ENCODE measurements around the gene PER1. TPM values are rescaled to one million over a fixed set of nuclear protein-coding genes. Genes with fewer than 3 reads are reported as not detected.

PER1 gene
- total and polyA plus RNA-seq, 3 experiments from 2014 or later: 12.1 to 35.8 (median 26.5) TPM

- Mint-ChIP-seq H3K36me3 (peaks cover 0 to 21% (median 0%) of the 10 kb centered on the region in 3 donors), H3K4me1 (peaks cover 67 to 84% (median 84%) of the 10 kb centered on the region in 3 donors), H3K27me3 (peaks cover 32 to 58% of the 10 kb centered on the region in 2 donors), H3K4me3 (peak overlapping the region; percentile 84 to 98 (median 94)), H3K9me3 (peaks cover 0 to 17% (median 8%) of the 10 kb centered on the region in 5 donors), H3K27ac (peak overlapping the region in 1 of 8 donors; percentile 100)
- H3K27ac ChIP-seq (ENCODE audit: low read depth, low read length): no peak overlapping the region
- H3K4me1 ChIP-seq (ENCODE audit: insufficient read depth, low read length): peaks cover 65% of the 10 kb centered on the region
- DNase-seq: no peak
- H3K27me3 ChIP-seq (ENCODE audit: insufficient read depth, low read length, poor library complexity, severe bottlenecking): peaks cover 12% of the 10 kb centered on the region
- H3K4me3 ChIP-seq (ENCODE audit: low read length): peak overlapping the region; percentile 92
- ChIA-PET CTCF (interaction anchor here (1.1 kb wide), 1 partner anchor 18 kb away, joined by 3 read pairs; no protein-coding TSS in a partner anchor), POLR2A (interaction anchor here (2.1 kb wide), 1 partner anchor 35 kb away, joined by 5 read pairs; no protein-coding TSS in a partner anchor)
- no peaks in the 10 kb centered on the region for H3K36me3 ChIP-seq (ENCODE audit: insufficient read depth, low read length)
- H3K9me3 ChIP-seq (ENCODE audit: low read length): no peaks in the 10 kb centered on the region
Observed at GRCh38 chr17:8121407-8121680, 30.9 kb downstream of the PER1 start.

- ChIA-PET POLR2A (interaction anchor here (0.6 to 2.7 kb wide), 12 partner anchors 10 to 816 kb away, joined by 3 to 37 read pairs (median 8); partner anchors contain the start of genes CTC1, PER1, PFAS and VAMP2), CTCF (interaction anchor here (0.9 to 6.6 kb wide), 18 partner anchors 11 to 174 kb away, joined by 3 to 76 read pairs (median 20); partner anchors contain the start of genes ALOX12B, BORCS6, PER1 and SLC25A35)
- Histone ChIP-seq H3K9me3 (ENCODE audit: low read length) (no peaks in the 10 kb centered on the region), H3K36me3 (ENCODE audit: insufficient read depth, low read length) (no peaks in the 10 kb centered on the region), H3K27me3 (ENCODE audit: insufficient read depth, low read length, poor library complexity, severe bottlenecking) (peaks cover 18% of the 10 kb centered on the region), H3K27ac (ENCODE audit: low read depth, low read length) (peak overlapping the region; percentile 25), H3K4me3 (ENCODE audit: low read length) (peak overlapping the region; percentile 92), H3K4me1 (ENCODE audit: insufficient read depth, low read length) (peaks cover 65% of the 10 kb centered on the region)
- peaks cover 37 to 62% of the 10 kb centered on the region in 2 donors for H3K27me3 Mint-ChIP-seq
- H3K27ac Mint-ChIP-seq: peak overlapping the region; percentile 36 to 100 (median 92)
- peak in 4 of 5 donors; percentile 7 to 73 (median 44) for DNase-seq
- peaks cover 0 to 17% (median 8%) of the 10 kb centered on the region in 5 donors for H3K9me3 Mint-ChIP-seq
- H3K4me3 Mint-ChIP-seq: peak overlapping the region; percentile 84 to 98 (median 94)
- peaks cover 64 to 79% (median 78%) of the 10 kb centered on the region in 3 donors for H3K4me1 Mint-ChIP-seq
- H3K36me3 Mint-ChIP-seq: peaks cover 0 to 18% (median 1%) of the 10 kb centered on the region in 3 donors
Observed at GRCh38 chr17:8120520-8121406, 31.4 kb downstream of the PER1 start.

GRCh38 chr17:8119581-8120519 lies 32.4 kb downstream of the PER1 start:
- H3K4me3 ChIP-seq (ENCODE audit: low read length): peak overlapping the region; percentile 99
- peaks cover 22% of the 10 kb centered on the region for H3K27me3 ChIP-seq (ENCODE audit: insufficient read depth, low read length, poor library complexity, severe bottlenecking)
- peaks cover 55 to 70% (median 69%) of the 10 kb centered on the region in 3 donors for H3K4me1 Mint-ChIP-seq
- POLR2A ChIA-PET: interaction anchor here (0.6 to 2.7 kb wide), 15 partner anchors 10 to 868 kb away, joined by 3 to 37 read pairs (median 6); partner anchors contain the start of genes CTC1, CTDNEP1, PER1 and PFAS
- H3K27ac Mint-ChIP-seq: peak overlapping the region; percentile 32 to 100 (median 92)
- H3K4me1 ChIP-seq (ENCODE audit: insufficient read depth, low read length): peaks cover 58% of the 10 kb centered on the region
- peak overlapping the region; percentile 84 to 98 (median 94) for H3K4me3 Mint-ChIP-seq
- peaks cover 0 to 15% (median 8%) of the 10 kb centered on the region in 5 donors for H3K9me3 Mint-ChIP-seq
- no peaks in the 10 kb centered on the region for H3K36me3 ChIP-seq (ENCODE audit: insufficient read depth, low read length)
- peak; percentile 58 to 92 (median 86) for DNase-seq
- peak overlapping the region; percentile 41 for H3K27ac ChIP-seq (ENCODE audit: low read depth, low read length)
- CTCF ChIA-PET: interaction anchor here (0.7 to 6.6 kb wide), 37 partner anchors 10 to 257 kb away, joined by 3 to 76 read pairs (median 6); partner anchors contain the start of genes ALOX12B, AURKB, BORCS6 and CTC1
- H3K27me3 Mint-ChIP-seq: peaks cover 44 to 59% of the 10 kb centered on the region in 2 donors
- peaks cover 0 to 14% (median 1%) of the 10 kb centered on the region in 3 donors for H3K36me3 Mint-ChIP-seq
- no peaks in the 10 kb centered on the region for H3K9me3 ChIP-seq (ENCODE audit: low read length)

GRCh38 chr17:8118769-8119580 lies 33.2 kb downstream of the PER1 start:
- CTCF ChIA-PET: interaction anchor here (0.6 to 6.6 kb wide), 40 partner anchors 10 to 258 kb away, joined by 3 to 76 read pairs (median 5); partner anchors contain the start of genes ALOX12B, AURKB, BORCS6 and CTC1
- peaks cover 0 to 12% (median 1%) of the 10 kb centered on the region in 3 donors for H3K36me3 Mint-ChIP-seq
- Histone ChIP-seq H3K27ac (ENCODE audit: low read depth, low read length) (peak overlapping the region; percentile 41), H3K36me3 (ENCODE audit: insufficient read depth, low read length) (no peaks in the 10 kb centered on the region), H3K9me3 (ENCODE audit: low read length) (no peaks in the 10 kb centered on the region), H3K4me1 (ENCODE audit: insufficient read depth, low read length) (peaks cover 50% of the 10 kb centered on the region), H3K27me3 (ENCODE audit: insufficient read depth, low read length, poor library complexity, severe bottlenecking) (peaks cover 27% of the 10 kb centered on the region), H3K4me3 (ENCODE audit: low read length) (peak overlapping the region; percentile 99)
- H3K27me3 Mint-ChIP-seq: peaks cover 46 to 55% of the 10 kb centered on the region in 2 donors
- H3K27ac Mint-ChIP-seq: peak overlapping the region; percentile 77 to 100 (median 94)
- H3K4me1 Mint-ChIP-seq: peaks cover 46 to 61% (median 60%) of the 10 kb centered on the region in 3 donors
- H3K4me3 Mint-ChIP-seq: peak overlapping the region; percentile 84 to 98 (median 94)
- H3K9me3 Mint-ChIP-seq: peaks cover 0 to 15% (median 8%) of the 10 kb centered on the region in 5 donors
- peak; percentile 77 to 91 (median 84) for DNase-seq
- POLR2A ChIA-PET: interaction anchor here (0.5 to 2.7 kb wide), 15 partner anchors 9 to 867 kb away, joined by 3 to 37 read pairs (median 6); partner anchors contain the start of genes CTC1, CTDNEP1, PER1 and PFAS

DNA sequence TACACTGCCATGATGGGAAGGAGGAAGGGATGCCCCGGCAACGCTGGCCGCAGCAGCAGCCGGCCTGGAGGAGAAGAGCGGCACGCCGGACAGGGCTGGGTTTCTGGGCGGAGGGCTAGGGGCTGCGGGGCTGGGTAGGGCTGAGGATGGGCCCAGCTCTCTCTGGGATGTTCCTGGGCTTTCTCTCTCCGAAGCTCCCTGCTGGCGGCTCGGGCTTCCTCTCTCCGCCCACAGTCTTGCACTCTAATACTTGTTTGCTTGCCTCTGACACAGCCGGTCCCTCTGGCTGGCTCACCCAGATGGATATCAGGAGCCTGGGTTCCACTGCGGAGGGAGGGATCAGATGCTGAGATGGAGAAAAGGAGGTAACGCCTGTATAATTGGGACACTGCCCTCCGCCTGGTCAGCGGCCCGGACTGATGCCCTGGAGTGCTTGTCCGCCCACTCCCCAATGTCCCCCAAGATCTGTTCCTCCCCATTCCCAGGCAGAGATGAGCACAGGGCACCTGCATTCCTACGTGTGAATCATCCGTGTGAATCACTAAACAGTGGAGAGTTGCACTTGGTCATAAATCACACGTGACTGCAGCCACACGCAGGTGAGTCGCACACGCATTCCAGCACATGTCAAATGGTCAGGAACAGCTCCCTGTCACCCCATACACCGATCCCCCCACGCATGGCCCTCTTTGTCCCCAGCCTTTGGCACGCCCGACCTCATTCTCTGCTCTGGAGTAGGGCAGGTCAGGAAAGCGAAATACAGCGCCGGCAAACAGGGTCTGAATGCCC lies 34.0 kb downstream of the PER1 start, which contains the start of gene ALOXE3:
TSS of gene ALOXE3 (minus strand) at position 535 of the 789 bp plus-strand sequence. CDS start at position 11, 524 bp downstream.
- peaks cover 44 to 54% of the 10 kb centered on the region in 2 donors for H3K27me3 Mint-ChIP-seq
- DNase-seq: no peak
- H3K9me3 ChIP-seq (ENCODE audit: low read length): no peaks in the 10 kb centered on the region
- H3K4me3 Mint-ChIP-seq: peak within 1 kb of the TSS; percentile 84 to 98 (median 94)
- peak within 1 kb of the TSS; percentile 99 for H3K4me3 ChIP-seq (ENCODE audit: low read length)
- H3K27ac ChIP-seq (ENCODE audit: low read depth, low read length): peak within 1 kb of the TSS; percentile 41
- H3K4me1 ChIP-seq (ENCODE audit: insufficient read depth, low read length): peaks cover 42% of the 10 kb centered on the region
- peaks cover 27% of the 10 kb centered on the region for H3K27me3 ChIP-seq (ENCODE audit: insufficient read depth, low read length, poor library complexity, severe bottlenecking)
- peaks cover 0 to 15% (median 8%) of the 10 kb centered on the region in 5 donors for H3K9me3 Mint-ChIP-seq
- H3K36me3 ChIP-seq (ENCODE audit: insufficient read depth, low read length): no peaks in the 10 kb centered on the region
- H3K4me1 Mint-ChIP-seq: peaks cover 38 to 53% (median 52%) of the 10 kb centered on the region in 3 donors
- ChIA-PET CTCF (interaction anchor here (0.8 to 6.6 kb wide), 32 partner anchors 9 to 202 kb away, joined by 3 to 76 read pairs (median 7); partner anchors contain the start of genes ALOX12B, AURKB, BORCS6 and PER1), POLR2A (interaction anchor here (1.1 to 2.7 kb wide), 5 partner anchors 8 to 129 kb away, joined by 3 to 37 read pairs (median 9); partner anchors contain the start of gene CTC1)
- H3K36me3 Mint-ChIP-seq: peaks cover 0 to 12% (median 1%) of the 10 kb centered on the region in 3 donors
- H3K27ac Mint-ChIP-seq: peak within 1 kb of the TSS; percentile 78 to 100 (median 94)

Data from CD8-positive, alpha-beta memory T cell (primary cell).